ENCODE measurements around the gene GPRC5A.

The GPRC5A gene

DNA sequence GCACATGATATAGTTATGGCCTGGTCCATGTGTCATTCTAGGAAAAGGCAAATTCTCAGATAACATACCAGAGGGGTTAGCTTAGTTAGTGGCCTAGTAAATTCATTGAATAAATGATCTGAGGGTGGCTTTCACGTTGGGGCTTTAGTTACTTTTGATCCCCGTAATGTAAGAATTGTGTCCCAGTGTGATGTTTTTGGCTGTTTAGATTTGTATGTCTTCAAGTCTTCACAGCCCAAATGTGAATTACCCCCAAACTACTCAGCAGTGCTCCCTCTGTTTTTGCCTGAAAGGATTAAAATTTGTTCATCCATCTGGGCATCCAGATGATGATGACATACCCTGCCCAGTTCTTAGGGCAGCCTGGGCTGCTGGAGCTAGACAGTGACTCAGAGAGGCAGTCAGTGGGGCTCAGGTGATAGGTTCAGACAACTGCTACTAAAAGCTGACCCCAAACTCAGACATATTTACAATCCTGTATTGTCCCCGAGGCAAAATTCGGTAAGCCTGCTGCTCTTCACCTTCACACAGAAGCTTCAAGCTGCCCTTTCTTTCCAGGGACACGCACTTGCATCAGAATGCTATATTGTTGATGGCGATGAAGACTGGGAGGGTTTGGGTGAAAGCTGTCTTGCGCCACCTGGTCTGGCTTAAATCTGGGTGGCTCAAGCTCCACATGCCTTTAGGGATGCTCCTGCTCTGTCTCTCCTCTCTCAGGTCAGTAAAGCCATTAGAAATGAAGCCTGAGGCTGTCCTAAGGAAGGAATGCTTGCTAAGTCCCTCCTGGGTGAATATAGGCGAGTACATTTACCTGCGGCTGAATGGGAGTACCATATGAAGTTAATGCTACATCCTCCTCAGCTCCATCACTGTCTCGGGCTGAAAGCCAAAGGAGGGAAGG, 50.3 kb downstream of the GPRC5A start:
- DNase-seq (ENCODE audit: low read depth), result no peak

GRCh38 chr12:12943586-12944260, 52.4 kb downstream of the GPRC5A start:
- peak; percentile 38 for DNase-seq (ENCODE audit: low read depth)

GRCh38 chr12:12945591-12945990, 54.2 kb downstream of the GPRC5A start:
- DNase-seq (ENCODE audit: low read depth), result no peak

GRCh38 chr12:12946686-12947355, 55.5 kb downstream of the GPRC5A start:
- DNase-seq (ENCODE audit: low read depth), result peak; percentile 25

- DNase-seq (ENCODE audit: low read depth), result no peak
These were observed 56.5 kb downstream of the GPRC5A start for GRCh38 chr12:12947902-12948301.

DNA sequence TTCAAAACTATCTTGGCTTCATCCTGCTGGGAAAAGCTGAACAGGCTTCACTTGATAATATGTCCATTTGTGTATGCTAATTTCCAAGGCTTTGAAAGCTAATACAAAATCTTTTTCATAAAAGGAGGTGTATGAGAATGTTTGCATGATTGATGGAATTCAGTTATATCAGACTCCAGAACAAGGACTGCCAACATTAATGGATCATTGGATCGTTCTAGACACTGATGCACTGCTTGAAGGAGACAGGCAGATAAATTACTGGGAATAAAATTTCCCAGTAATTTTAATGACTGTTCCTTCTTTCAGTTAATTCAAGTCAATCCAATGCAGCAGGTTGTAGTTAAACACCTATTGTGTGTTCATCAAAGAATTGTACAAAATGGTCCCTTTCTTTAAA, 60.1 kb downstream of the GPRC5A start:
- no peak for DNase-seq (ENCODE audit: low read depth)

GRCh38 chr12:12952036-12952435, 60.7 kb downstream of the GPRC5A start, which contains the start of gene GPRC5D:
Gene GPRC5D (minus strand): TSS chr12:12952170. CDS start chr12:12950384, 1,786 bp downstream.
- DNase-seq (ENCODE audit: low read depth), result no peak

DNA sequence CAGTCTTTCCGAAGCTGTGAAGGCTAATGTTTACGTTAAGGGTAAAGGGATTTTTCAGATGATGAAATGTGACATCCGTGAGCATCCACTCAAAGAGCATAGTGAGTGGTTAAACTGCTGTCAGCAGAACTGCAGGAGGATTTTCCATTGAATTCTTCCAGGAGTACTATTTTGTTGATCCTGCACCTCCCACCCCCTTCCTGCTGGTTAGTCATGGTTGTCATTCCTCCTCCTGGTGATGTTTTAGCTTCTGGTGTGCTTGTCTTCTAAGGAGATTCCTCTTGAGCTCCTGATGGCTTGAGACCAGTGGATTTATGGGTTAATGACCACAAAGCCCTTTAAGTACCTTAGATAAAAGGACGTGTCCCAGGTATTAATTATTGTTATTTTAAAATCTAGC, 63.0 kb downstream of the GPRC5A start:
- DNase-seq (ENCODE audit: low read depth), result no peak

DNA sequence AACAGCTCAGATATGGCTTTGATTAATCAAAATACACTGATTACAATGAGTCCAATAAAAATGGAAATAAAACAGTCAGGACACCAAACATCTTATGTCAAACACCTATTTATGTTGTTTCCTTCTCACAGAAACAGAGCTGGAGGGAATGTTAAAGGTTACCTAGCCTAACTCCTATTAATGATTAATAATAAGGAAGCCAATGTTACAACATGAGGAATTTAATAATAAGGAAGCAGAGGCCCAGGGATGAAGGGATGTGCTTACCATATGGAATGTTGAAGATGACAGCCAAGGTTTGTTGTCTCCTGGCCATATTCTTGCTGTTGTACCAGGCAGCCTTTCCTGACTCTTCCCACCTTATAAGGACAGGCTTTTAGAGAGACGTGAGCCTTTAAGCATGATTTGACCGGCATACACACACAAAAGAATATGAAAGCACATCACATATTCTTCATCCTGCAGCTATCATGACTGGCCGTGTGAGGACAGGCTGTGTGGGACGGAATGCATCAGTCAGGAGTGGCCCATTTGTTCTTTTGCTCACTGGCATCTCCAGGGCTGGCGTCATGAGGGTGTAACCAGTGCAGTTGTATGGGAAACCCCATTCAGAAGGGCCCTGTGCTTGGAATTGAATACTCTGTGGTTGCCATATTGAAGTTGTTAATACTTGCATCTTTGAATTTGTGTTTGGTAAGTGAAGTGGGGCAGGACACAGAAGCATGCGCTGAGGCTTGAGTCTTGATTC, 63.7 kb downstream of the GPRC5A start:
- no peak for DNase-seq (ENCODE audit: low read depth)

DNA sequence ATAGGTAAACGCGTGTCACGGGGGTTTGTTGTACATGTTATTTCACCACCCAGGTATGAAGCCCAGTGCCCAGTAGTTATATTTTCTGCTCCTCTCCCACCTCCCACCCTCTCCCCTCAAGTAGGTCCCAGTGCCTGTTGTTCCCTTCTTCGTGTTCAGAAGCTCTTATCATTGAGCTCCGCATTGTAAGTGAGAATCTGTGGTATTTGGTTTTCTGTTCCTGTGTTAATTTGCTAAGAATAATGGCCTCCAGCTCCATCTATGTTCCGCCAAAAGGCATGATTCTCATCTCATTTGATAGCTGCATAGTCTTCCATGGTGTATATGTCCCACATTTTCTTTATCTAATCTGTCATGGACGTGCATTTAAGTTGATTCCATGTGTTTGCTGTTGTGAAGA, 67.5 kb downstream of the GPRC5A start:
- DNase-seq (ENCODE audit: low read depth), result no peak

GRCh38 chr12:12960639-12961209, 69.4 kb downstream of the GPRC5A start:
- DNase-seq (ENCODE audit: low read depth), result no peak

DNA sequence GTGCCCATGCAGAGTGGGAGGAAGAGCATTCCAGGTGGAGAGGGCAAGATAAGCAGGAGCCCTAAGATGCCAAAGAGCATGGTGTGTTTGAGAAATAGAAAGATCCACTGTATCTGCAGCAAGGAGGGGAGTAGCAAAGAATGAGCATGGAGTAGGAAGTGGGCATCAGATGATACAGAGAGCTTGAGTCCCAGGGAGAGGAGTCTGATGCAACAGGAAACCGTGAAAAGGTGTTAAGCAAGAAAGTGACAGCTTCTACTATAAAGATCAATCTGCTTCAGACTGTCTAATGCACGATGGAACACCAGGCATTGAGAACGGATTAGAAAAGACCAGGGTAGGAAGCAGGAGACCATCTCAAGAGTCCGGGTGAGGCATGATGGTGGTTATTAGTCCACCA, 72.9 kb downstream of the GPRC5A start:
- DNase-seq (ENCODE audit: low read depth), result no peak

DNA sequence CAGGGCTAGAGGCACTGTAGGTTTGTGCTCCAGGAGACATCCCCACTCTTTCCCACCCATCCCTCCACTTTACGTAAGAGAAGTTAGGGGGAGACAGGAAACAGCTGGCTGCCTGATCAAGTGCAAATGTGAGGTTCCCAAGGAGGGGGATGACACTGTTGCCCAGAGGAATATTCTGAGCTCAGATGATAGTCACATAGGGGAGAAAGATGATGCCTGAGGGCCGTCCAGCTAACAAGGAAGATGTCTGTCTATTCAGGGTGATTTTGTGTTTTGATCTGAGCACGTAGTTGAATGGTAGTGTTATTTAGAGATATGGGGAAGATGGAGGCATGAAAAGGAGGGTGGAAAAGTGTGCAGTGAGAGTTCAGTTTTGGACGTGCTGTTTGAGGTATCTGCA, 74.5 kb downstream of the GPRC5A start:
- DNase-seq (ENCODE audit: low read depth), result no peak

Data from GM04504 (cell line).